Measurements from ENCODE around the gene SNED1.

SNED1 gene

GRCh38 chr2:241087420-241088268 is 89.2 kb downstream of the SNED1 start:
- Histone ChIP-seq H3K9ac (no peak overlapping the region), H3K27ac (peak overlapping the region; percentile 58), H3K4me3 (ENCODE audit: low read depth, low read length) (no peak overlapping the region), H3K4me1 (no peaks in the 10 kb centered on the region), H3K36me3 (ENCODE audit: control insufficient read depth, insufficient read depth, low read length) (no peaks in the 10 kb centered on the region), H3K27me3 (ENCODE audit: control insufficient read depth, insufficient read depth, low read length) (no peaks in the 10 kb centered on the region), H3K9me3 (ENCODE audit: control insufficient read depth, low read length) (no peaks in the 10 kb centered on the region), H2AFZ (no peak overlapping the region), H3K79me2 (peaks cover 2% of the 10 kb centered on the region), H3K4me2 (ENCODE audit: low read length) (no peak overlapping the region)
- TF ChIP-seq CTCF (IDR thresholded peaks at IDR 0.05) = no peak

- no peak overlapping the region for H2AFZ ChIP-seq
- no peak overlapping the region for H3K9ac ChIP-seq
- H3K4me2 ChIP-seq (ENCODE audit: low read length) = no peak overlapping the region
- H3K79me2 ChIP-seq = peaks cover 2% of the 10 kb centered on the region
- H3K4me1 ChIP-seq = no peaks in the 10 kb centered on the region
- no peaks in the 10 kb centered on the region for H3K27me3 ChIP-seq (ENCODE audit: control insufficient read depth, insufficient read depth, low read length)
- H3K9me3 ChIP-seq (ENCODE audit: control insufficient read depth, low read length) = no peaks in the 10 kb centered on the region
- H3K36me3 ChIP-seq (ENCODE audit: control insufficient read depth, insufficient read depth, low read length) = no peaks in the 10 kb centered on the region
- no peak overlapping the region for H3K4me3 ChIP-seq (ENCODE audit: low read depth, low read length)
- TF ChIP-seq CTCF (IDR thresholded peaks at IDR 0.05) = no peak
- peak overlapping the region; percentile 58 for H3K27ac ChIP-seq
These were observed 90.0 kb downstream of the SNED1 start for GRCh38 chr2:241088376-241088775.

GRCh38 chr2:241088791-241089732 is 90.6 kb downstream of the SNED1 start:
- H3K4me1 ChIP-seq = no peaks in the 10 kb centered on the region
- H3K79me2 ChIP-seq = peaks cover 2% of the 10 kb centered on the region
- H3K4me3 ChIP-seq (ENCODE audit: low read depth, low read length) = no peak overlapping the region
- no peaks in the 10 kb centered on the region for H3K9me3 ChIP-seq (ENCODE audit: control insufficient read depth, low read length)
- peak overlapping the region; percentile 58 for H3K27ac ChIP-seq
- H3K9ac ChIP-seq = no peak overlapping the region
- H3K4me2 ChIP-seq (ENCODE audit: low read length) = no peak overlapping the region
- H3K36me3 ChIP-seq (ENCODE audit: control insufficient read depth, insufficient read depth, low read length) = no peaks in the 10 kb centered on the region
- TF ChIP-seq CTCF (IDR thresholded peaks at IDR 0.05) = no peak
- H2AFZ ChIP-seq = no peak overlapping the region
- no peaks in the 10 kb centered on the region for H3K27me3 ChIP-seq (ENCODE audit: control insufficient read depth, insufficient read depth, low read length)

GRCh38 chr2:241091201-241091600 is 92.8 kb downstream of the SNED1 start:
- Histone ChIP-seq H3K4me3 (ENCODE audit: low read depth, low read length) (no peak overlapping the region), H3K27ac (no peak overlapping the region), H2AFZ (no peak overlapping the region), H3K27me3 (ENCODE audit: control insufficient read depth, insufficient read depth, low read length) (no peaks in the 10 kb centered on the region), H3K36me3 (ENCODE audit: control insufficient read depth, insufficient read depth, low read length) (no peaks in the 10 kb centered on the region), H3K9ac (no peak overlapping the region), H3K4me1 (no peaks in the 10 kb centered on the region), H3K79me2 (peaks cover 2% of the 10 kb centered on the region), H3K9me3 (ENCODE audit: control insufficient read depth, low read length) (no peaks in the 10 kb centered on the region), H3K4me2 (ENCODE audit: low read length) (no peak overlapping the region)
- TF ChIP-seq CTCF (IDR thresholded peaks at IDR 0.05) = no peak
